Endothelial cell of umbilical vein (primary cell): ENCODE results near the gene ZFPM1. TPM values are rescaled to one million over a fixed set of nuclear protein-coding genes. Genes with fewer than 3 reads are reported as not detected.

Experiments
- BruUV-seq: library from RNA; stranded (reverse); fragments of 400-500 nt; replicated peaks from 2 replicates; lab custom pipeline; 2021; lab: Mats Ljungman, UMichigan
- CTCF ChIA-PET: fragments of 300-600, 350-600 bp; sonication (Branson Sonifier 250); formaldehyde crosslinking; loops from one replicate; lab custom pipeline; 2021; ENCODE audit warnings: antibody characterized with exemption, inconsistent platforms; lab: Charles Lee
- POLR2A ChIA-PET: fragments of 300-600, 350-600 bp; sonication (Branson Sonifier 250); formaldehyde crosslinking; loops from one replicate; lab custom pipeline; 2021; ENCODE audit warnings: antibody characterized with exemption, inconsistent platforms; lab: Charles Lee
- DNase-seq: peaks from one replicate; pipeline ENCODE4 v3.0.0-alpha.2; 2011; ENCODE audit warnings: low read depth, low spot score
- FAIRE-seq: peaks from 2 replicates; lab custom pipeline; 2011; peaks lifted over from hg19 to GRCh38; lab: Jason Lieb, UNC
- H2AFZ ChIP-seq: 2 replicates; pipeline ENCODE4 v1.6.0; 2012; ENCODE audit warnings: low read depth, low read length, control low read depth, inconsistent platforms
- H3K27ac ChIP-seq: 2 replicates; pipeline ENCODE4 v1.5.1; 2011; ENCODE audit warnings: low read depth, mild to moderate bottlenecking, control low read depth, low read length, moderate library complexity; ENCODE audit not compliant: insufficient read depth
- H3K27me3 ChIP-seq, 2 experiments: 2 replicates each; pipeline versions ENCODE4 v1.6.0 to v1.6.1; 2011; ENCODE audit warnings: low read length in 2 of 2, mixed read lengths in 1 of 2; ENCODE audit not compliant: control insufficient read depth in 2 of 2, insufficient read depth in 2 of 2
- H3K36me3 ChIP-seq, 2 experiments: 2 replicates in 1 of 2; 3 replicates in 1 of 2; pipeline ENCODE4 v1.5.1; 2011; ENCODE audit warnings: low read length in 2 of 2, mild to moderate bottlenecking in 1 of 2, moderate library complexity in 1 of 2; ENCODE audit not compliant: control insufficient read depth in 2 of 2, insufficient read depth in 2 of 2; ENCODE audit errors: extremely low read depth in 1 of 2
- H3K4me1 ChIP-seq: 3 replicates; pipeline ENCODE4 v1.5.1; 2011; ENCODE audit warnings: mild to moderate bottlenecking, low read length; ENCODE audit not compliant: control insufficient read depth, insufficient read depth; ENCODE audit errors: extremely low read depth
- H3K4me2 ChIP-seq: 2 replicates; pipeline ENCODE4 v1.6.1; 2011; ENCODE audit warnings: low read length, control low read depth, mixed read lengths; ENCODE audit not compliant: insufficient read depth
- H3K4me3 ChIP-seq, 3 experiments: fragments of 200-600 bp in 1 of 3; sonication (generic), shearing (Covaris generic) in 1 of 3; replicated peaks in 1 of 3; 2 replicates each; pipeline ENCODE4 v1.5.1; 2011 to 2016; ENCODE audit warnings: control low read depth in 3 of 3, low read length in 3 of 3, mild to moderate bottlenecking in 2 of 3, inconsistent platforms in 1 of 3, low read depth in 1 of 3, moderate library complexity in 1 of 3; ENCODE audit not compliant: insufficient read depth in 1 of 3
- H3K79me2 ChIP-seq: 2 replicates; pipeline ENCODE4 v1.6.0; 2012; ENCODE audit warnings: low read length, inconsistent platforms; ENCODE audit not compliant: control insufficient read depth, insufficient read depth
- H3K9ac ChIP-seq: replicated peaks from 2 replicates; pipeline ENCODE3; 2011; ENCODE audit warnings: low read length, control low read depth; ENCODE audit not compliant: insufficient read depth; ENCODE audit errors: extremely low read depth
- H3K9me1 ChIP-seq: replicated peaks from 3 replicates; pipeline ENCODE4 v1.6.0; 2011; ENCODE audit warnings: mild to moderate bottlenecking, low read length; ENCODE audit not compliant: control insufficient read depth, insufficient read depth; ENCODE audit errors: extremely low read depth
- H3K9me3 ChIP-seq: replicated peaks from 2 replicates; pipeline ENCODE4 v1.5.1; 2012; ENCODE audit warnings: low read length, inconsistent platforms; ENCODE audit not compliant: control insufficient read depth, insufficient read depth
- H4K20me1 ChIP-seq: replicated peaks from 2 replicates; pipeline ENCODE3; 2011; ENCODE audit warnings: mild to moderate bottlenecking, low read length; ENCODE audit not compliant: control insufficient read depth, insufficient read depth; ENCODE audit errors: extremely low read depth
- CTCF ChIP-seq, 2 donors: IDR thresholded peaks; 1 replicate in 1 of 2; 2 replicates in 1 of 2; pipeline ENCODE4 v1.5.1; 2011; ENCODE audit warnings: low read length in 2 of 2, mild to moderate bottlenecking in 2 of 2, moderate library complexity in 2 of 2, control low read depth in 1 of 2, inconsistent platforms in 1 of 2, low read depth in 1 of 2; ENCODE audit not compliant: insufficient read depth in 1 of 2; ENCODE audit errors: extremely low read depth in 1 of 2
- EZH2 ChIP-seq: IDR thresholded peaks from 2 replicates; pipeline ENCODE4 v1.6.1; 2012; ENCODE audit warnings: borderline replicate concordance, low read depth, mild to moderate bottlenecking, moderate library complexity, low read length, inconsistent platforms; ENCODE audit not compliant: severe bottlenecking
- FOS ChIP-seq: IDR thresholded peaks from 2 replicates; pipeline ENCODE4 v1.6.1; 2011; ENCODE audit warnings: mild to moderate bottlenecking, low read length, moderate library complexity, borderline replicate concordance; ENCODE audit not compliant: insufficient read depth
- GATA2 ChIP-seq: IDR thresholded peaks from 2 replicates; pipeline ENCODE4 v1.7.0; 2011; ENCODE audit warnings: low read depth, mild to moderate bottlenecking, moderate library complexity, mixed read lengths, low read length; ENCODE audit not compliant: insufficient read length, insufficient read depth
- JUN ChIP-seq: IDR thresholded peaks from 2 replicates; pipeline ENCODE4 v1.6.1; 2011; ENCODE audit warnings: borderline replicate concordance, low read depth; ENCODE audit not compliant: insufficient read length, insufficient read depth
- MYC ChIP-seq: IDR thresholded peaks from one replicate; pipeline ENCODE4 v1.6.1; 2011; ENCODE audit warnings: mild to moderate bottlenecking, low read depth, low read length
- POLR2A ChIP-seq: IDR thresholded peaks from 2 replicates; pipeline ENCODE4 v1.6.1; 2012; ENCODE audit warnings: low read depth, mild to moderate bottlenecking, control low read depth, low read length
- dilution Hi-C: fragments of 300-500 bp; cut with MboI; formaldehyde crosslinking; loops from one replicate; pipeline ENCODE4 v1.15.0; 2019; ENCODE audit warnings: low sequenced_read_pairs; ENCODE audit not compliant: extremely low pct_ligation_motif_present
- intact Hi-C: fragments of 100-400 bp; cut with micrococcal nuclease; formaldehyde crosslinking; loops from one replicate; pipeline ENCODE4 v1.10.0; 2022
- polyA plus RNA-seq, 4 experiments: library from polyadenylated mRNA; depleted of rRNA in 3 of 4; stranded (reverse) in 3 of 4; unstranded in 1 of 4; fragments of >200 nt; gene quantifications; 2 replicates each; pipeline versions ENCODE4 v1.2.1 to v1.2.3, GENCODE V29; 2011 to 2012; ENCODE audit warnings: missing spikeins in 1 of 4
- total RNA-seq: library from RNA; stranded (reverse); gene quantifications from 2 replicates; pipeline ENCODE4 v1.2.3, GENCODE V29; 2021

The ZFPM1 gene
- total and polyA plus RNA-seq, 2 donors (not counting 3 experiments of a cell fraction or from before 2014, with no cell fraction given) = 0.37 to 7.5 TPM

- dilution Hi-C loops (no loop called here), intact Hi-C loops (loop anchor here (1.0 to 10.0 kb wide), 3 partner anchors 35 to 607 kb away; partner anchors contain the start of gene BANP)
- ChIA-PET CTCF (interaction anchor here (0.9 to 2.8 kb wide), 8 partner anchors 9 to 783 kb away, joined by 3 to 13 read pairs (median 3); partner anchors contain the start of gene ZC3H18), POLR2A (interaction anchor here (0.6 kb wide), 1 partner anchor 222 kb away, joined by 3 read pairs; no protein-coding TSS in a partner anchor)
- Histone ChIP-seq H3K4me1 (no peaks in the 10 kb centered on the region), H3K79me2 (no peaks in the 10 kb centered on the region), H3K36me3 (no peaks in the 10 kb centered on the region), H3K4me2 (peak overlapping the region; percentile 1), H2AFZ (no peak overlapping the region), H3K9ac (no peak overlapping the region), H3K9me1 (no peaks in the 10 kb centered on the region), H3K4me3 (no peak overlapping the region), H3K27ac (no peak overlapping the region), H3K9me3 (no peaks in the 10 kb centered on the region), H3K27me3 (no peaks in the 10 kb centered on the region), H4K20me1 (no peaks in the 10 kb centered on the region)
- peak; percentile 79 for FAIRE-seq
- TF ChIP-seq CTCF (IDR thresholded peaks at IDR 0.05; ENCODE audit: extremely low read depth in 1 of 2, insufficient read depth in 1 of 2, low read depth in 1 of 2, low read length in 2 of 2) = peak; percentile 2 to 77
- no peak for TF ChIP-seq JUN
- BruUV-seq = no TSS peak
- peak; percentile 42 for DNase-seq
Measured at GRCh38 chr16:88561485-88562359, 108.6 kb downstream of the ZFPM1 start.

- CTCF ChIA-PET = interaction anchor here (1.1 kb wide), 1 partner anchor 117 kb away, joined by 3 read pairs; no protein-coding TSS in a partner anchor
- Histone ChIP-seq H3K27me3 (no peaks in the 10 kb centered on the region), H3K36me3 (no peaks in the 10 kb centered on the region), H3K9me1 (no peaks in the 10 kb centered on the region), H3K79me2 (peaks cover 6% of the 10 kb centered on the region), H3K4me2 (no peak overlapping the region), H2AFZ (no peak overlapping the region), H3K9ac (no peak overlapping the region), H3K9me3 (no peaks in the 10 kb centered on the region), H3K4me3 (no peak overlapping the region), H3K4me1 (peaks cover 9% of the 10 kb centered on the region), H4K20me1 (no peaks in the 10 kb centered on the region), H3K27ac (no peak overlapping the region)
- POLR2A ChIA-PET = no interaction called here
- dilution Hi-C loops = no loop called here
- FAIRE-seq (no peak), DNase-seq (peak; percentile 30)
- intact Hi-C loops = loop anchor here (10.0 kb wide), 1 partner anchor 611 kb away; the partner anchor contains the start of gene BANP
- BruUV-seq = no TSS peak
- TF ChIP-seq POLR2A = no peak
- no peak for TF ChIP-seq FOS
- TF ChIP-seq GATA2 = no peak
- no peak for TF ChIP-seq EZH2
- no peak for TF ChIP-seq MYC
- TF ChIP-seq JUN = no peak
Measured at GRCh38 chr16:88566158-88566557, 113.1 kb downstream of the ZFPM1 start.
